ENCODE measurements around the gene MIEF1.

The MIEF1 gene

GRCh38 chr22:39563571-39564428, 61.7 kb downstream of the MIEF1 start:
- no peak for DNase-seq

GRCh38 chr22:39565414-39565944, 63.4 kb downstream of the MIEF1 start:
- no peak for DNase-seq

- no peak for DNase-seq
Measured at GRCh38 chr22:39567135-39567946, 65.3 kb downstream of the MIEF1 start.

Data from DMS79 treated with DMSO at 0.1 percent for 48 hours (cell line).